Neural progenitor cell (in vitro differentiated cells): Measurements from ENCODE around the gene ADAMTS14. TPM values are rescaled to one million over a fixed set of nuclear protein-coding genes. Genes with fewer than 3 reads are reported as not detected.

Source experiments
- DNase-seq: peaks from one replicate; pipeline ENCODE4 v3.0.0-alpha.2; 2016; ENCODE audit warnings: low spot score
- H2AFZ ChIP-seq: fragments of 200-600 bp; sonication (generic); replicated peaks from 2 replicates; pipeline ENCODE4 v1.6.1; 2016; ENCODE audit warnings: antibody characterized with exemption
- H3F3A ChIP-seq: fragments of 200-600 bp; sonication (generic); 2 replicates; pipeline ENCODE4 v1.6.1; 2016; ENCODE audit warnings: antibody characterized with exemption, low read depth
- H3K27ac ChIP-seq: fragments of 200-600 bp; sonication (generic); 2 replicates; pipeline ENCODE4 v1.5.1; 2016; ENCODE audit warnings: mild to moderate bottlenecking
- H3K27me3 ChIP-seq: fragments of 200-600 bp; sonication (generic); 2 replicates; pipeline ENCODE4 v1.6.1; 2016; ENCODE audit warnings: mild to moderate bottlenecking, moderate library complexity
- H3K36me3 ChIP-seq: fragments of 200-600 bp; sonication (generic); 2 replicates; pipeline ENCODE4 v1.5.1; 2016
- H3K4me1 ChIP-seq: fragments of 200-600 bp; sonication (generic); 2 replicates; pipeline ENCODE4 v1.6.1; 2016; ENCODE audit warnings: mixed run types
- H3K4me2 ChIP-seq: fragments of 200-600 bp; sonication (generic); 2 replicates; pipeline ENCODE4 v1.6.1; 2016
- H3K4me3 ChIP-seq: fragments of 200-600 bp; sonication (generic); 2 replicates; pipeline ENCODE4 v1.5.1; 2016
- H3K79me2 ChIP-seq: fragments of 200-600 bp; sonication (generic); 2 replicates; pipeline ENCODE4 v1.6.1; 2016; ENCODE audit warnings: low read depth
- H3K9ac ChIP-seq: fragments of 200-600 bp; sonication (generic); 2 replicates; pipeline ENCODE4 v1.6.1; 2016
- H3K9me3 ChIP-seq: fragments of 200-600 bp; sonication (generic); 2 replicates; pipeline ENCODE4 v1.5.1; 2016; ENCODE audit warnings: low read depth
- H4K20me1 ChIP-seq: fragments of 200-600 bp; sonication (generic); 2 replicates; pipeline ENCODE4 v1.6.1; 2016; ENCODE audit warnings: low read depth
- H3K27ac Mint-ChIP-seq: 3 replicates; pipeline ENCODE4 v1.8.0; 2021; ENCODE audit warnings: mixed read lengths
- H3K27me3 Mint-ChIP-seq: 2 replicates; pipeline ENCODE4 v1.8.0; 2022; ENCODE audit warnings: low read depth, mild to moderate bottlenecking, inconsistent platforms, moderate library complexity, mixed read lengths; ENCODE audit not compliant: insufficient read depth
- H3K36me3 Mint-ChIP-seq: 3 replicates; pipeline ENCODE4 v1.8.0; 2021; ENCODE audit warnings: mixed read lengths
- H3K4me1 Mint-ChIP-seq: 3 replicates; pipeline ENCODE4 v1.8.0; 2021; ENCODE audit warnings: mixed read lengths
- H3K4me3 Mint-ChIP-seq: 3 replicates; pipeline ENCODE4 v1.8.0; 2021; ENCODE audit warnings: mild to moderate bottlenecking, moderate library complexity, mixed read lengths
- H3K9me3 Mint-ChIP-seq: 3 replicates; pipeline ENCODE4 v1.8.0; 2020; ENCODE audit warnings: mixed read lengths
- CTCF ChIP-seq: fragments of 200-600 bp; sonication (generic); IDR thresholded peaks from 2 replicates; pipeline ENCODE4 v1.5.1; 2017; ENCODE audit warnings: antibody characterized with exemption, mild to moderate bottlenecking
- EZH2 ChIP-seq: fragments of 200-600 bp; sonication (generic); IDR thresholded peaks from 2 replicates; pipeline ENCODE4 v1.6.1; 2017; ENCODE audit warnings: antibody characterized with exemption, mild to moderate bottlenecking, moderate library complexity
- EZH2phosphoT487 ChIP-seq: fragments of 200-600 bp; sonication (generic); IDR thresholded peaks from 2 replicates; pipeline ENCODE4 v1.6.1; 2017; ENCODE audit warnings: antibody characterized with exemption
- total RNA-seq: library from RNA; depleted of rRNA; stranded (reverse); fragments of >200 nt; gene quantifications from 2 replicates; pipeline ENCODE4 v1.2.3, GENCODE V29; 2015; ENCODE audit warnings: low replicate concordance

Gene ADAMTS14
- total RNA-seq, 1 donor from 2014 or later: not detected

GRCh38 chr10:70726909-70727495, 54.7 kb downstream of the ADAMTS14 start:
- Mint-ChIP-seq H3K4me1 (peaks cover 3% of the 10 kb centered on the region), H3K27me3 (peaks cover 2% of the 10 kb centered on the region), H3K27ac (no peak overlapping the region), H3K4me3 (no peak overlapping the region), H3K36me3 (no peaks in the 10 kb centered on the region), H3K9me3 (no peaks in the 10 kb centered on the region)
- Histone ChIP-seq H3K9ac (no peak overlapping the region), H3K27me3 (no peaks in the 10 kb centered on the region), H3K79me2 (no peaks in the 10 kb centered on the region), H3K4me1 (no peaks in the 10 kb centered on the region), H3K9me3 (no peaks in the 10 kb centered on the region), H4K20me1 (no peaks in the 10 kb centered on the region), H3K36me3 (no peaks in the 10 kb centered on the region), H3K4me3 (no peak overlapping the region), H3K27ac (no peak overlapping the region), H3F3A (no peaks in the 10 kb centered on the region), H2AFZ (no peak overlapping the region), H3K4me2 (no peak overlapping the region)
- DNase-seq: no peak
- TF ChIP-seq EZH2phosphoT487: no peak
- no peak for TF ChIP-seq EZH2
- TF ChIP-seq CTCF: no peak

DNA sequence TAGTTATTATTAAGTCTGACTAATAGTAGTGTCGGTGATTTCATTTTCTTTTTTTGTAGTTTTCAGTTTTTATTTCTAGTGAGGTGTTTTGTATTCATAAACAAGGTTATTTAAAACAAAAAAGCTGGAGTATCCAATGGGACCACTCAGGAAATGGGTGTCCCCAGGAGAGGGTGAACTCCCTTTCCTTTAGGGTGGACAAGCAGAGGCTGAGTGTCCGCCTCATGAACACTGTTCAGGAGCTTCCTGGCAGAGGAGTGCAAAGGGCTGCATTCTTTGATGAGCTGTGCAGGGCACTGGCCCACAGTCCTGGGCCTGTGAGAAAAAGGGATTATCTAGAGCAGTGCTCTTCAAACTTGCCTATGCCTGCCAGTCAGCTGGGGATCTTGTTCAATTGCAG, 56.0 kb downstream of the ADAMTS14 start:
- TF ChIP-seq EZH2 (no peak), CTCF (no peak), EZH2phosphoT487 (no peak)

GRCh38 chr10:70729763-70730357, 57.6 kb downstream of the ADAMTS14 start:
- Histone ChIP-seq H3K4me2 (no peak overlapping the region), H2AFZ (no peak overlapping the region), H3K4me3 (no peak overlapping the region), H3F3A (no peaks in the 10 kb centered on the region), H3K27ac (no peak overlapping the region), H3K4me1 (no peaks in the 10 kb centered on the region), H3K27me3 (no peaks in the 10 kb centered on the region), H3K9ac (no peak overlapping the region), H3K79me2 (no peaks in the 10 kb centered on the region), H3K36me3 (no peaks in the 10 kb centered on the region), H4K20me1 (no peaks in the 10 kb centered on the region), H3K9me3 (no peaks in the 10 kb centered on the region)
- peaks cover 2% of the 10 kb centered on the region for H3K27me3 Mint-ChIP-seq
- no peaks in the 10 kb centered on the region for H3K9me3 Mint-ChIP-seq
- no peak overlapping the region for H3K27ac Mint-ChIP-seq
- H3K4me3 Mint-ChIP-seq: no peak overlapping the region
- TF ChIP-seq EZH2: no peak
- TF ChIP-seq CTCF: no peak
- TF ChIP-seq EZH2phosphoT487: no peak
- no peaks in the 10 kb centered on the region for H3K36me3 Mint-ChIP-seq
- peaks cover 3% of the 10 kb centered on the region for H3K4me1 Mint-ChIP-seq
- DNase-seq: no peak

More for the DNA sequence above, 56.0 kb downstream of the ADAMTS14 start:
- H3K36me3 Mint-ChIP-seq: no peaks in the 10 kb centered on the region
- Histone ChIP-seq H3K9ac (no peak overlapping the region), H3F3A (no peaks in the 10 kb centered on the region), H3K27me3 (no peaks in the 10 kb centered on the region), H3K27ac (no peak overlapping the region), H3K4me2 (no peak overlapping the region), H3K79me2 (no peaks in the 10 kb centered on the region), H3K4me1 (no peaks in the 10 kb centered on the region), H3K9me3 (no peaks in the 10 kb centered on the region), H4K20me1 (no peaks in the 10 kb centered on the region), H3K36me3 (no peaks in the 10 kb centered on the region), H3K4me3 (no peak overlapping the region), H2AFZ (no peak overlapping the region)
- H3K4me1 Mint-ChIP-seq: peaks cover 3% of the 10 kb centered on the region
- no peak overlapping the region for H3K4me3 Mint-ChIP-seq
- no peak overlapping the region for H3K27ac Mint-ChIP-seq
- peaks cover 2% of the 10 kb centered on the region for H3K27me3 Mint-ChIP-seq
- DNase-seq: no peak
- no peaks in the 10 kb centered on the region for H3K9me3 Mint-ChIP-seq
